GM23248 (cell line): ENCODE results near the gene B3GALT5. TPM values are rescaled to one million over a fixed set of nuclear protein-coding genes. Genes with fewer than 3 reads are reported as not detected.

Experiments
- DNase-seq: peaks from one replicate; pipeline ENCODE4 v3.0.0-alpha.2; 2015
- H2AFZ ChIP-seq: fragments of 200-600 bp; sonication (generic); 2 replicates; pipeline ENCODE4 v1.6.1; 2016; ENCODE audit warnings: antibody characterized with exemption
- H3F3A ChIP-seq: fragments of 200-600 bp; sonication (generic); 2 replicates; pipeline ENCODE4 v1.6.1; 2016; ENCODE audit warnings: mild to moderate bottlenecking, antibody characterized with exemption, mixed run types; ENCODE audit not compliant: insufficient read depth
- H3K27ac ChIP-seq: fragments of 200-600 bp; sonication (generic); 2 replicates; pipeline ENCODE4 v1.5.1; 2016; ENCODE audit warnings: mild to moderate bottlenecking
- H3K27me3 ChIP-seq: fragments of 200-600 bp; sonication (generic); replicated peaks from 2 replicates; pipeline ENCODE4 v1.6.1; 2016; ENCODE audit warnings: mild to moderate bottlenecking; ENCODE audit not compliant: insufficient read depth
- H3K36me3 ChIP-seq: fragments of 200-600 bp; sonication (generic); 2 replicates; pipeline ENCODE4 v1.6.1; 2016; ENCODE audit warnings: low read depth, mild to moderate bottlenecking
- H3K4me1 ChIP-seq: fragments of 200-600 bp; sonication (generic); 2 replicates; pipeline ENCODE4 v1.6.1; 2016; ENCODE audit warnings: mild to moderate bottlenecking; ENCODE audit not compliant: insufficient read depth
- H3K4me2 ChIP-seq: fragments of 200-600 bp; sonication (generic); one replicate; pipeline ENCODE4 v1.6.1; 2016; ENCODE audit warnings: mild to moderate bottlenecking; ENCODE audit not compliant: unreplicated experiment
- H3K4me3 ChIP-seq: fragments of 200-600 bp; sonication (generic); 2 replicates; pipeline ENCODE4 v1.5.1; 2016; ENCODE audit warnings: mild to moderate bottlenecking
- H3K79me2 ChIP-seq: fragments of 200-600 bp; sonication (generic); 2 replicates; pipeline ENCODE4 v1.6.1; 2016; ENCODE audit warnings: mild to moderate bottlenecking; ENCODE audit not compliant: insufficient read depth
- H3K9ac ChIP-seq: fragments of 200-600 bp; sonication (generic); 2 replicates; pipeline ENCODE4 v1.6.1; 2016; ENCODE audit warnings: mild to moderate bottlenecking
- H3K9me2 ChIP-seq: fragments of 200-600 bp; sonication (generic); 2 replicates; pipeline ENCODE4 v1.6.1; 2016; ENCODE audit warnings: mixed run types, mild to moderate bottlenecking, moderate library complexity; ENCODE audit not compliant: insufficient read depth
- H3K9me3 ChIP-seq: fragments of 200-600 bp; sonication (generic); one replicate; pipeline ENCODE4 v1.6.1; 2017; ENCODE audit warnings: low read depth
- H4K20me1 ChIP-seq: fragments of 200-600 bp; sonication (generic); 2 replicates; pipeline ENCODE4 v1.6.0; 2016; ENCODE audit not compliant: insufficient read depth
- EZH2 ChIP-seq: fragments of 200-600 bp; sonication (generic); IDR thresholded peaks from 2 replicates; pipeline ENCODE4 v1.6.1; 2018; ENCODE audit warnings: antibody characterized with exemption, mild to moderate bottlenecking; ENCODE audit not compliant: insufficient read depth, poor library complexity, severe bottlenecking
- EZH2phosphoT487 ChIP-seq: fragments of 200-600 bp; sonication (generic); IDR thresholded peaks from 2 replicates; pipeline ENCODE4 v1.6.1; 2018; ENCODE audit warnings: antibody characterized with exemption, moderate library complexity, mild to moderate bottlenecking, low read depth; ENCODE audit not compliant: insufficient read depth
- WGBS, 2 experiments: methylation state at CpG; one replicate each; pipeline ENCODE4 v1.1.6; 2015 to 2017; ENCODE audit warnings: low lambda C conversion rate in 2 of 2, low coverage in 1 of 2; ENCODE audit errors: missing lambda C conversion rate in 2 of 2; 5-methylcytosine and 5-hydroxymethylcytosine counted together
- in situ Hi-C: fragments of 300-500 bp; cut with MboI; formaldehyde crosslinking; loops from 2 replicates; pipeline ENCODE4 v1.15.0; 2020
- polyA plus RNA-seq: library from polyadenylated mRNA; unstranded; fragments of >200 nt; fragmentation: Nextera tagmentation; extraction: Ambion mirVana; gene quantifications from 2 replicates; pipeline ENCODE4 v1.2.1, GENCODE V29; 2016
- total RNA-seq: library from RNA; depleted of rRNA; stranded (reverse); fragments of >200 nt; shearing (Covaris generic); gene quantifications from 2 replicates; pipeline ENCODE4 v1.2.3, GENCODE V29; 2014

B3GALT5 gene
- total and polyA plus RNA-seq, 2 experiments from 2014 or later: not detected

DNA sequence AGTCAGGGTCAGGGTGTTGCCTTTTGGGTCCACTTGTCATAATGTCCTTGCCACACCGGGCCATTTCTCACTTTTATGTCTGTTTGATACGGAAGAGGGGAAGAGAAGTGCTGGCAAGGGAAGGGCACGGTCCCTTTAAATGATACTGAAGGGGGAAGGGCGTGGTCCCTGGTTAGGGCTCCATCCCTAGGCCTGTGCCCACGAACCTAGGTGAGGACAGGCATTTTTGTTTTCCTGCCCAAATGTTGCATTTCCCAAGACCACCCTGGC lies 25.2 kb downstream of the B3GALT5 start:
- Histone ChIP-seq H3K9me3 (no peaks in the 10 kb centered on the region), H3K4me1 (peaks cover 14% of the 10 kb centered on the region), H4K20me1 (no peaks in the 10 kb centered on the region), H3K9ac (no peak overlapping the region), H3K27ac (no peak overlapping the region), H2AFZ (no peak overlapping the region), H3K36me3 (no peaks in the 10 kb centered on the region), H3K4me3 (no peak overlapping the region), H3K79me2 (no peaks in the 10 kb centered on the region), H3F3A (peaks cover 15% of the 10 kb centered on the region; the same call in 1 of the 2 replicates), H3K9me2 (no peaks in the 10 kb centered on the region), H3K27me3 (no peaks in the 10 kb centered on the region), H3K4me2 (no peak overlapping the region)
- no peak for DNase-seq
- in situ Hi-C loops: no loop called here
- 25 to 38% methylated on average over 5 of the region's 5 CpGs for WGBS, 2 experiments
- TF ChIP-seq EZH2phosphoT487 (no peak), EZH2 (no peak)

DNA sequence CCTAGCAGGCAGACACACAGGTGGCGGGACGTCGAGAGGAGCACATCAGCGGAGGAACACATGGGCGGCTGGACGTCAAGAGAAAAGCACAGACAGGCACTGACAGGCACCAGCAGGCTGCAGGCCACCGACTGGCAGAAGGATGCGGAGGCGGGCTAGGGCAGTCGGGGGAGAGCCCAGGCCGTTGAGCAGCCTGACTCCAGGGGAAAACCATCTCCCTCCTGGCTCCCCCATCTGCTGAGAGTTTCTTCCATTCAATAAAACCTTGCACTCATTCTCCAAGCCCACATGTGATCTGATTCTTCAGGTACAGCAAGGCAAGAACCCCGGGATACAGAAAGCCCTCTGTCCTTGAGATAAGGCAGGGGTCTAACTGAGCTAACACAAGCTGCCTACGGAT lies 25.5 kb downstream of the B3GALT5 start:
- H3K27me3 ChIP-seq: no peaks in the 10 kb centered on the region
- H3F3A ChIP-seq: peaks cover 11% of the 10 kb centered on the region; the same call in 1 of the 2 replicates
- no peaks in the 10 kb centered on the region for H3K9me3 ChIP-seq
- H3K79me2 ChIP-seq: no peaks in the 10 kb centered on the region
- in situ Hi-C loops: no loop called here
- no peak for DNase-seq
- H3K4me3 ChIP-seq: no peak overlapping the region
- no peak for TF ChIP-seq EZH2
- no peak for TF ChIP-seq EZH2phosphoT487
- H4K20me1 ChIP-seq: no peaks in the 10 kb centered on the region
- H3K4me2 ChIP-seq: no peak overlapping the region
- no peaks in the 10 kb centered on the region for H3K9me2 ChIP-seq
- no peak overlapping the region for H3K9ac ChIP-seq
- H3K36me3 ChIP-seq: no peaks in the 10 kb centered on the region
- 60 to 68% methylated on average over 13 of the region's 13 CpGs for WGBS, 2 experiments
- peaks cover 10% of the 10 kb centered on the region for H3K4me1 ChIP-seq
- no peak overlapping the region for H2AFZ ChIP-seq
- no peak overlapping the region for H3K27ac ChIP-seq

DNA sequence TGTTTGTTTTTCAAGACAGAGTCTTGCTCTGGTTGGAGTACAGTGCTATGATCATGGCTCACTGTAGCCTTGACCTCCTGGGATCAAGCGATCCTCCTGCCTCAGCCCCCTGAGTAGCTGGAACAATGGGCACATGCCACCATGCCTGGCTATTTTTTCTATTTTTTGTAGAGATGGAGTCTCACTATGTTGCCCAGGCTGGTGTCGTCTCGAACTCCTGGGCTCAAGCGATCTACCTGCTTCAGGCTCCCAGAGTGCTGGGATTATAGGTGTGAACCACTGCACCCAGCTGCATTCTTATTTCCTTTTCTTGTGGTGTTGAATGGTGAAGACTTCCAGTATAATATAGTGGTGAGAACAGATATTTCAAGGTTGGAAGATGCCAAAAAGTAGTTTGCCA lies 28.0 kb downstream of the B3GALT5 start:
- TF ChIP-seq EZH2phosphoT487 (no peak), EZH2 (no peak)
- no peak overlapping the region for H3K4me2 ChIP-seq
- no peak overlapping the region for H3K9ac ChIP-seq
- no peaks in the 10 kb centered on the region for H3F3A ChIP-seq
- no peak for DNase-seq
- H3K36me3 ChIP-seq: no peaks in the 10 kb centered on the region
- H3K4me1 ChIP-seq: no peaks in the 10 kb centered on the region
- H3K27ac ChIP-seq: no peak overlapping the region
- no peaks in the 10 kb centered on the region for H3K27me3 ChIP-seq
- WGBS, 2 experiments: 39 to 69% methylated on average over 4 of the region's 4 CpGs
- H3K4me3 ChIP-seq: no peak overlapping the region
- no peaks in the 10 kb centered on the region for H3K79me2 ChIP-seq
- H3K9me3 ChIP-seq: no peaks in the 10 kb centered on the region
- no peaks in the 10 kb centered on the region for H4K20me1 ChIP-seq
- no peaks in the 10 kb centered on the region for H3K9me2 ChIP-seq
- in situ Hi-C loops: no loop called here
- no peak overlapping the region for H2AFZ ChIP-seq

DNA sequence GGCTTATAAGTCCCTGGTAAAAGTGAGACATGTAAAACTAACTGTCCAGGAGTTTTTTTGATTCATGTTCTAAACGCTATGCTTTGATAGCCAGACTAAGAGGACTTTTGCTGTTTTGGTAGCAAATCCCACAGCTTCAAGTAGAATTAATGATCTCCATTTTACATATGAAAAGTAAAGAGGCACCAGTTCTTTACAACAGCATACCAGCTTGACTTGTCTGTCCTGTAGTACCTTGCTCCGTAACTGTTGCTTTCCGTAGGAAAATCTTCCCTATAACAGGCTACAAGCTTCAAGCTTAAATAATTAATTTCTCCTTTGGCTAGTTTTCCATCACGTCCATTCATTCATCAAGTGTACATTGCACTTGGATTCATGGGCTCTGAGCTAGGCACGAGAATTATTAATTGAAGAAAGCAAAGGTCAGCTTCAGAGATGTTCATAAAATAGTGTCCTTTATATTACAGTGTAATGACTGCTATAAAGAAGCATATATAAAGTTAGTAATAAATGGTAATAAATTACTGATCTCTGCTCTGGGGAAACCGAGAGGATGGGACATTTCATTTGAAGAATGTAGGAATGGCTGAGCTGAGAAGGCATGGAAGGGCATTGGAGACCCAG lies 29.2 kb downstream of the B3GALT5 start:
- DNase-seq: no peak

DNA sequence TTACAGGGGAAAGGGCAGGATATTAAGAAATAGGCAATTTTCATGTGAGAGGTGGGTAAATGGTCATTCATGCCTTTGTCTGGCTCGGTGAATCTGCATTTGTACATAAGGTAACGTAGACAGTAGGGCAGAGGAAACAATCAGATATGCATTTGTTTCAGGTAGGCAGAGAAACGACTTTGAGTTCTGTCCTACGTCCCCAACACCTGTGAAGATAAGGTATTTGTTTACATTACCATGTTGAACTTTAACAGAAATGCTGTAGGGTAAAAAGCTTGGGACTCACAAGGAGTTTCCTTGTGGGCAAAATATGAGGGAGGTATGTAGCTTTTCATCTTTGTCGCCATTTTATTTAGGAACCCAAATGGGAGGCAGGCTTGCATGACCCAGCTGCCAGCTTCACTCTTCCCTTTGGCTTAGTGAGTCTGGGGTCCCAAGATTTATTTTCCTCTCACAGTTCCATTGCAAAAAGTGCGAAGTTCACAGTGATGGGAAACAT lies 31.4 kb downstream of the B3GALT5 start:
- H3K79me2 ChIP-seq: no peaks in the 10 kb centered on the region
- H3K9ac ChIP-seq: no peak overlapping the region
- H3K9me3 ChIP-seq: no peaks in the 10 kb centered on the region
- H3K36me3 ChIP-seq: no peaks in the 10 kb centered on the region
- H3F3A ChIP-seq: no peaks in the 10 kb centered on the region
- WGBS, 2 experiments: 45 to 51% methylated on average over 6 of the region's 6 CpGs
- H3K4me1 ChIP-seq: no peaks in the 10 kb centered on the region
- no peaks in the 10 kb centered on the region for H3K27me3 ChIP-seq
- H3K4me3 ChIP-seq: no peak overlapping the region
- no peaks in the 10 kb centered on the region for H4K20me1 ChIP-seq
- in situ Hi-C loops: no loop called here
- no peaks in the 10 kb centered on the region for H3K9me2 ChIP-seq
- no peak for DNase-seq
- no peak overlapping the region for H2AFZ ChIP-seq
- H3K4me2 ChIP-seq: no peak overlapping the region
- H3K27ac ChIP-seq: no peak overlapping the region
- TF ChIP-seq EZH2phosphoT487 (no peak), EZH2 (no peak)

More for the DNA sequence above, 29.2 kb downstream of the B3GALT5 start:
- WGBS, 2 experiments: 41 to 46% methylated on average over 6 of the region's 6 CpGs
- no peaks in the 10 kb centered on the region for H3K79me2 ChIP-seq
- H2AFZ ChIP-seq: no peak overlapping the region
- in situ Hi-C loops: no loop called here
- no peaks in the 10 kb centered on the region for H3K27me3 ChIP-seq
- no peaks in the 10 kb centered on the region for H4K20me1 ChIP-seq
- TF ChIP-seq EZH2 (no peak), EZH2phosphoT487 (no peak)
- no peaks in the 10 kb centered on the region for H3K9me3 ChIP-seq
- no peaks in the 10 kb centered on the region for H3K4me1 ChIP-seq
- no peak overlapping the region for H3K4me2 ChIP-seq
- H3K36me3 ChIP-seq: no peaks in the 10 kb centered on the region
- no peaks in the 10 kb centered on the region for H3F3A ChIP-seq
- H3K9me2 ChIP-seq: no peaks in the 10 kb centered on the region
- no peak overlapping the region for H3K4me3 ChIP-seq
- no peak overlapping the region for H3K27ac ChIP-seq
- H3K9ac ChIP-seq: no peak overlapping the region
